GM18873 (cell line): ENCODE measurements around the gene PDK3.

Experiments
- ATAC-seq: cut with Tn5 transposase; IDR thresholded peaks from one replicate; pipeline ENCODE4 v1.9.1; 2021; ENCODE audit warnings: mild to moderate bottlenecking, moderate library complexity, moderate number of reproducible peaks; ENCODE audit not compliant: unreplicated experiment, low FRiP score

PDK3 gene

DNA sequence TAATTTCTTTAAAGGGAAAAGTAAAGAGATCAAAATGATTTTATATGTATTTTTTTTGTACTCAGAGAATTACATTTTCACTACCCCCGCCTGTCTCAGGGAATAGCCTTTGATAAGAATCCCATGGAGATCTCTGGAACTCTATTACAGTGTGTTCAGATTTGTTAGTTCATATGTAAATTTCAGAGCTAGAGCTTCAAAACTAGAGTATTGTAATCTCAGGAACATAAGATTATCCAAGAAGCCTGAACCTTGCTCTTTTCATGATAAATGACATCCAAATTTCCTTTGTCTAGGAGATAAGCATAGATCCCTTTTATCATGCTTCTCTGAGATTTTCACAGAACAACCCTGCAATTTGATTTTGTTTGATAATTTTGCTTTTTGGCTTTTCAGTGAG, 82.9 kb downstream of the PDK3 start:
- no peak for ATAC-seq

DNA sequence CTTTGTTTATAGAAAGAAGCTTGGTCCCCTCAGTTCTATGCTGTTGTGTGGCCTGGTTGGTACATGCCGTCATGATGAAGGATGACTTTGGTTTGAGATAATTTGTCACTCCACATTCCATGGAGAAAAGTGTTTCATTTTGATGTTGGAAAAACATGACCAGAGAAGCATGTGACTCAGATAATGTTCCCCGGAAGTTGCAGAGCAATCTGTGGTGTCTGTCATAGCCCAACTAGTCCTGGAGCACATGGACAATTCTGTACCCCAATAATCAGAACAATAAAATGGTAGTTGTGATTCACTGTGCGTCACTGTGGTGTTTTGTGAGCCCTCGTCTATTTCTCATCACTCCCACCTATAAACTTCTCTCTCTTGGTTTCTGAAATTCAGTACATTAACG, 85.1 kb downstream of the PDK3 start:
- ATAC-seq = no peak

DNA sequence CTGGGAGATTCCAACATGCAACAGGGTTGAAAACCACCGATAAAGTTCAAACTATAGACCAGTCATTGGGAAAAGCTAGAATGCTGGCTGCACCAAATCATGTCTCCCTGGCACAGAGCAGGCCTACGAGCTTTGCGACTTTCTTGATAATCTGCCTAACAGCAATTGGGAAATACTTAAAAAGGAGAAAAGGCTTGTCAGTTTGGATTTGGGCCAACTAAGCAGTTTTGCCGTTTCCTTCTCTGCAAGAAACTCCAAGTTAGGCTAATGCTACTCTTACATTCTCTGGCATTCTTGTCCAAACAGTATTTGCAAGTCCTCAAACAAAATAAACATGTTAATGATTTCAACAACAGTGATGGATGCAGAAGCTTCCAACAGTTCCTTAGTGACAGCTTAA, 87.9 kb downstream of the PDK3 start:
- no peak for ATAC-seq

DNA sequence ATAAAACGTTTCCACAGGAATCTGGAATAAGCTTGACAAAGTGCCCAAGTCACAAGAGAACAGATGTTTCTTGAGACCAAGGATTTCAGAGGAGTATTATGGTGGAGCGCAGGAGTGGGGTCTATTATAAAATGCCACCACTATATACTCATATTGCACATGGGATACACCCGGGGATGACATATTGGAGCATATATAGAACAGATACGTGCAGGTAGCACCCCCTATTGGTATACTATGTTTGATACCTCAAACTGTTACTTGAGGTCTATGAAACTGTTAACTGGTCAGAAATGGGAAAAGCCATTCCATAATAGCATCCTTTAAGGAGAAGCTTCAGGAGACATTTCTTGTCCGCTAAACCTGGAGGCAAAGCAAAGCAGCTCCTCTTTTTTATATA, 96.0 kb downstream of the PDK3 start:
- no peak for ATAC-seq

DNA sequence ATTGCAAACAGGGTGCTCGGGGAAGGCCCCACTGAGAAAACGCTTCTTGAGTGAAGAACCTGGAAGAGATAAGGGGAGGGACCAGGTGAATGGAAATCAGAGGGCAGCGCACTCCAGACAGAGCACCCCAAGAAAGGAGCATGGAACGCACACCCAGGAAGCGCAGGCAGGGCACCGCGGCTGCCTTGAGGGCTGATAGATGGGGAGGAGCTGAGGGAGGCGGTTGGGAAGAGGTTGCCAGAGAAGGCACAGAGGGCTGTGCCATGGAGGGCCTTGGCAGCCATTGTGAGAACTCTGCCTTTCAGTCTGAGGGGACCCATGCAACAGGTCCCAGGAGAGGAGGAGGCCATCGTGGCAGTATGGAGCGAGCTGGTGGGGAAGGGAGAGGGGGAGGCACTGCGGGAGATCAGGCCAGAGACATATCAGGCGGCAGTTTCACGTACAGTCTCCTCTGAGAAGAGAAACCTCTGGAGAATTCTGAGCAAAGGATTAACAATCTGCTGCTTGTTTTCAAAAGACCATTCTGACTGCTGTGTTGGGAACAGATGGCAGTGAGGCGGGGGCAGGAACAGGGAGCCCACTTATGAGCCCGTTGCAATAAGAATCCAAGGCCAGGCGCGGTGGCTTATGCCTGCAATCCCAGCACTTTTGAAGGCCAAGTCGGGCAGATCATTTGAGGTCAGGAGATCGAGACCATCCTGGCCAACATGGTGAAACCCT, 98.4 kb downstream of the PDK3 start:
- ATAC-seq = no peak

DNA sequence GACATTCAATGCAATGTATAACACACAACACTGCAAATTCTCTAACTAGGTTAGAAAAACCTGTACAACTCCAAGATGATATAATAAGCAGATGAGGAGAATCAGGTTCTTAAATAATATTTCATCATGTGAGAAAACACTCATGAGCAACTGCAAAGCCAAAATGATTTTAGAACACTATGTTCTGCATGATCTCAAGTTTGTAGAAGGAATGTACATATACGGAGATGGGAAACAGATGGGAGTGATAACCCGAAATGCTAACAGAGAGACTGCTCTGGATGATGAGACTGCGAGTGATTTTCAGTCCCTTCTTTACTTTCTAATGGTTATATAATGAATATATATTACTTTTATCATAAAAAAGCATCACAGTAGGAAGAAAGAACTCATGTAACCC, 101.2 kb downstream of the PDK3 start:
- no peak for ATAC-seq

DNA sequence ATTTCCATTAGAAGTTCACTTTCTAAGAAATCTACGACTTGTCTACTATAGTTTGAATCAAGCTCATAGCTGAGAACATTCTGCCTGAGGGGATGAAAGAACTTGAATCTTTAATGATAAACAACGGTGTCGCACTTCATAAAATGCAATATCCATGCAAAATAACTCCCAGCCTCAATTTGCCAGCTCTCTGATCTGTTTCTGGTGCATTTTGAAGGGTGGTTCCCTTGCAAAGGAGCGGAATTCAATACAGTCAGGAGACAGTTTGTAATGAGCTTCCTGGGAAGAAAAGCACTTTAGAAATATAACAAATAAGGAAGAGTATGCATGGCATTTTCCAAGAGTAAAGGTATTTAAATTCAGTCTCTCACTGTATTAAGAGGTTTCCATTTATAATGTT, 102.1 kb downstream of the PDK3 start:
- no peak for ATAC-seq

DNA sequence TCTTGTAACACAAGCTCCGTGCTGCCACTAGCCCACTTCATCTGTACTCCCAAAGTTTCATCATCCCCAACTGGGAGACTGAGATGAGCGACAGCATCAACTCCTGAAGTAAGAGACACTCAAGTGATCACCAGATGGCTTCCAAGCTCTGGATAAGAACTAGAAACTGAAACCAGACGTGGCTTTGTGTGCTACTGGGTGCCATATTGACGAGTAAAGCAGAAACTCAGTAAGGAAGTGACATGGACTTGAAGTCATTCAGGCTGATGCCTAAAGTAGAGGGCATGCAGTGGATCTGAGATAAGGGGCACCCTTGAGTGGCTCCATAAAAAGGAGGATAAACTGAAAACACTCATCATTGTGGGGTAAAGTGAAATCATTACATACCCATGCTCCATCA, 109.7 kb downstream of the PDK3 start:
- no peak for ATAC-seq

DNA sequence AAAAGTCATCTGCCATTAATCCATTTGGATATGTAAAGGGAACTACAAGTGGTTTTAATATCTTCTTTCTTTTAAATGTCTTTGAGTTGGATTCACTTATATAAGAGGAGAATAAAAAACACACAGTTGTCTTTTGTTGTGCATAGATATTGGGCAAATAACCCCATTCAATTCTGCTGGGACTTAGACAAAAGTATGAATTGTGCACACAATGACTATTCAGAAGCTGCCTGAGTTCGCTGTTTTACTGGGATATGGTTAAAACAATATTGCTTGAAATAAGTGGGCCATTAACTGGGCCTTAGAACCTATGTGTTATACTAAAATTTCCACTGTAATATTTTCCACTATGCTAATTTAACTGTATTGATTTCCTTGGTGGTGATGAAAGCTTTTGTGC, 110.4 kb downstream of the PDK3 start:
- no peak for ATAC-seq

DNA sequence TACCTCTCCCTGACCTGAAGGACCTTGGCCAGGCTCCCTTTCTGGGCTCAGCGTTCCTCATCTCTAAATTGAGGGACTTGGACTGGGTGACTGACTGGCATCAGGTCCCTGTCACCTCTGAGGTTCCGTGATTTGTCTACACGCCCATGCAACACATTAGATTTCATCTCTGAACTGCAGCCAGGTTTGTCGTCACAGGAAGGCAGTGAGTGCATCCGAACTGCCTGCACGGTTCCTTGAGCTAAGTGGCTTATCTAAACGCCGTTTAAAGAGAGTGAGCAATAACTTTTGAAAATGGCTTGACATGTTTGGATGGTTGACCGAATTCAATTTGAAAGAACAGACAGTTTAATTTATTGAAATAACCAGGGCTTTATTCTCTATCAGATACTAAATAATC, 112.0 kb downstream of the PDK3 start:
- ATAC-seq = no peak
